Body of pancreas (tissue), 4 donors: Measurements from ENCODE around the gene RPL4. TPM values are rescaled to one million over a fixed set of nuclear protein-coding genes. Genes with fewer than 3 reads are reported as not detected.

Source experiments
- ATAC-seq: fragments of 150-250 bp; one replicate; pipeline ENCODE4 v1.9.1; 2016
- DNase-seq, 4 donors: peaks; one replicate each; pipeline ENCODE4 v3.0.0-alpha.2; 2019
- H3K27ac ChIP-seq, 4 donors: fragments of 200-600 bp; sonication (generic); 1 replicate in 3 of 4; 2 replicates in 1 of 4; pipeline versions ENCODE4 v1.5.1 to v1.6.1; 2016 to 2019; ENCODE audit warnings: mild to moderate bottlenecking in 1 of 4, mixed read lengths in 1 of 4, moderate library complexity in 1 of 4
- H3K27me3 ChIP-seq, 2 donors: fragments of 200-600 bp; sonication (generic); one replicate each; pipeline ENCODE4 v1.6.0; 2016; ENCODE audit warnings: mild to moderate bottlenecking in 1 of 2
- H3K36me3 ChIP-seq, 2 donors: fragments of 200-600 bp; sonication (generic); replicated peaks in 1 of 2; 2 replicates each; pipeline ENCODE4 v1.5.1; 2016; ENCODE audit warnings: low read depth in 2 of 2; ENCODE audit not compliant: insufficient read depth in 1 of 2
- H3K4me1 ChIP-seq: fragments of 200-600 bp; sonication (generic); one replicate; pipeline ENCODE4 v1.6.0; 2016
- H3K4me3 ChIP-seq, 2 donors: fragments of 200-600 bp; sonication (generic); 1 replicate in 1 of 2; 2 replicates in 1 of 2; pipeline ENCODE4 v1.5.1; 2016 to 2019
- H3K9me3 ChIP-seq, 3 donors: fragments of 200-600 bp; sonication (generic); 1 replicate in 2 of 3; 2 replicates in 1 of 3; pipeline ENCODE4 v1.5.1; 2016
- POLR2A ChIP-seq, 3 donors: fragments of 450-650 bp; IDR thresholded peaks; one replicate each; pipeline ENCODE4 v1.6.1; 2016; ENCODE audit warnings: antibody characterized with exemption in 3 of 3, mild to moderate bottlenecking in 2 of 3
- WGBS, 2 donors: methylation state at CpG; one replicate each; pipeline ENCODE4 v1.1.5; 2017; 5-methylcytosine and 5-hydroxymethylcytosine counted together
- intact Hi-C: fragments of 100-400 bp; cut with DNase I; formaldehyde crosslinking; loops from one replicate; pipeline ENCODE4 v1.15.1; 2023
- total RNA-seq, 2 donors: library from RNA; depleted of rRNA; stranded (reverse); fragments of >200 nt; gene quantifications; one replicate each; pipeline ENCODE4 v1.1.0, GENCODE V29; 2016
- TF ChIP-seq, protein P1 (sequence below), 7 experiments: fragments of 450-650 bp in 4 of 7; fragments of 200-600 bp in 3 of 7; sonication (generic) in 3 of 7; IDR thresholded peaks; one replicate each; pipeline ENCODE4 v1.5.1; 2016 to 2019; ENCODE audit warnings: antibody characterized with exemption in 7 of 7

The RPL4 gene
- total RNA-seq, 2 donors from 2014 or later = 789 to 1,823 TPM

DNA sequence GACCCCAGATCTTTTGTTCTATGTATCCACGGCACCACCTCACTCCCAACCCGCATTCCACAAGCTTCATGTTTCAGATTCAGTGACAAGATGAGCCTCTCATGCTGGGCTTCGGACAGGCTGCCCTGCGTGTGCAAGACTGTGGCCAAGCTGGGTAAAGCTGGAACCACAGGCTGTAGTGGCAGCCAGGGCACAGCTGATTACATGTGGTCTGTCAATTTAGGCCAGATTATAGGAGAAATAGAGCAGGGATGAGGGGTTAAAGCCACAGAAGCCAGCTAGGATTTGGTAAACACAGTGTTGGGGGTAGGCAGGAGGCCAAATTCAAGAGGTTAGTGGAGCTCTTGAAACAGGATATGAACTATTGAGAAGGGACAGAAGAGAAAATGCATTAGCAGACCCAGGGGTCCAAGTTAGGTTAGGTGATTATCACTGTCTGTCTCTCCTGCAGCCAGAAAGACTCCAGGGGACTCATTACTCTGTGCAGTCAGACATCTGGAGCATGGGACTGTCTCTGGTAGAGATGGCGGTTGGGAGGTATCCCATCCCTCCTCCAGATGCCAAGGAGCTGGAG, 20.0 kb downstream of the RPL4 start:
- H3K4me1 ChIP-seq = peaks cover 26% of the 10 kb centered on the region
- no peaks in the 10 kb centered on the region for H3K36me3 ChIP-seq
- WGBS, 2 donors = 65 to 86% methylated on average over 2 to 5 of the region's 5 CpGs
- ATAC-seq (no peak), DNase-seq (no peak)
- TF ChIP-seq, protein P1, sequence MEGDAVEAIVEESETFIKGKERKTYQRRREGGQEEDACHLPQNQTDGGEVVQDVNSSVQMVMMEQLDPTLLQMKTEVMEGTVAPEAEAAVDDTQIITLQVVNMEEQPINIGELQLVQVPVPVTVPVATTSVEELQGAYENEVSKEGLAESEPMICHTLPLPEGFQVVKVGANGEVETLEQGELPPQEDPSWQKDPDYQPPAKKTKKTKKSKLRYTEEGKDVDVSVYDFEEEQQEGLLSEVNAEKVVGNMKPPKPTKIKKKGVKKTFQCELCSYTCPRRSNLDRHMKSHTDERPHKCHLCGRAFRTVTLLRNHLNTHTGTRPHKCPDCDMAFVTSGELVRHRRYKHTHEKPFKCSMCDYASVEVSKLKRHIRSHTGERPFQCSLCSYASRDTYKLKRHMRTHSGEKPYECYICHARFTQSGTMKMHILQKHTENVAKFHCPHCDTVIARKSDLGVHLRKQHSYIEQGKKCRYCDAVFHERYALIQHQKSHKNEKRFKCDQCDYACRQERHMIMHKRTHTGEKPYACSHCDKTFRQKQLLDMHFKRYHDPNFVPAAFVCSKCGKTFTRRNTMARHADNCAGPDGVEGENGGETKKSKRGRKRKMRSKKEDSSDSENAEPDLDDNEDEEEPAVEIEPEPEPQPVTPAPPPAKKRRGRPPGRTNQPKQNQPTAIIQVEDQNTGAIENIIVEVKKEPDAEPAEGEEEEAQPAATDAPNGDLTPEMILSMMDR (IDR thresholded peaks at IDR 0.05) = no peak
- H3K9me3 ChIP-seq = no peaks in the 10 kb centered on the region
- no peaks in the 10 kb centered on the region for H3K27me3 ChIP-seq
- H3K27ac ChIP-seq = peak overlapping the region in 3 of 4 donors; percentile 15 to 80 (median 79)
- no peak overlapping the region for H3K4me3 ChIP-seq
- intact Hi-C loops = no loop called here

DNA sequence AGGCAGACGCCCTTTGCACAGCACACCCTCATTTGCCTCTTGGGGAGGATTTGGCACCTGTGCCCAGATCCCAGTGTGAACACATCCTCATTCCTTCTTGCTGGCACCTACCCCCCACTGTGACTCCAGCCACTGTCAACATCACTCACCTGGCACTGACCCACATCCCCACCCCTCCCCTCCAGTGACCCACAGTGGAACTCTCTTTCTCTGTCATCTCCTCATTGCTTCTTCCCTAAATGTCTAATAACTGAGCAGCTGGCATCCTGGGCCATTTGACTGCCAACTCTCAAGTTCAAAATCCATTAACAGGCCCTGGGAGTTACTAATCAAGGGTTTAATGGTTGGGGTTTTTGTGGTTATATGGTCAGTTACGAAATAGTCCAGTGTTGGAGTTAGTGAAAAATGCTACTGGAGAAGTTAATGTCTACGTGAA, 21.5 kb downstream of the RPL4 start:
- Histone ChIP-seq H3K9me3 (no peaks in the 10 kb centered on the region), H3K27ac (peak overlapping the region; percentile 51 to 80 (median 70)), H3K27me3 (no peaks in the 10 kb centered on the region), H3K4me1 (peaks cover 16% of the 10 kb centered on the region), H3K4me3 (no peak overlapping the region), H3K36me3 (no peaks in the 10 kb centered on the region)
- ATAC-seq (peak; percentile 93), DNase-seq (peak; percentile 70 to 87 (median 82))
- intact Hi-C loops = no loop called here
- TF ChIP-seq POLR2A (IDR thresholded peaks at IDR 0.05) = no peak
- TF ChIP-seq, protein P1 (IDR thresholded peaks at IDR 0.05) = no peak
- 45 to 58% methylated on average over 3 of the region's 3 CpGs for WGBS, 2 donors

DNA sequence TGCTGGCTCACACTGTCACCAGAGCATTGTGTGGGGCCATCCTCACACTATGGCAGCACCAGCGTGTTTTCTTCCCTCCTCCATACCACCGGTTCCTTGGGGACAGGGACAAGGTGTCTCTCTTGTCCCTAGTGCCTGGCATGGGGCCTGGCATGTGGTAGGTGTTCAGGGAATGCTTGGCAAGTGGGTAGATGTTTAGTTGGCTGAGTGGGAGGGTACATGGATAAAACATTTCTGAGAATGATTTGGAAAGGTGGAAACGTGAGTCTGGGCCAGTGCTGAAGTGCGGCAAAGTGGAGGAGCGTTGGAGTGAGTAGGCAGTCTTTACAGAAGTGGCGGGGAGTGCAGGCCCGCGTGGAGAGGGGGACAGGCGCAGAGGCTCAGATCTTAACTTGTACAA, 22.1 kb downstream of the RPL4 start:
- H3K9me3 ChIP-seq = no peaks in the 10 kb centered on the region
- whole genome bisulfite sequencing, 2 donors = 73 to 83% methylated on average over 9 of the region's 9 CpGs
- peak overlapping the region; percentile 51 to 80 (median 70) for H3K27ac ChIP-seq

DNA sequence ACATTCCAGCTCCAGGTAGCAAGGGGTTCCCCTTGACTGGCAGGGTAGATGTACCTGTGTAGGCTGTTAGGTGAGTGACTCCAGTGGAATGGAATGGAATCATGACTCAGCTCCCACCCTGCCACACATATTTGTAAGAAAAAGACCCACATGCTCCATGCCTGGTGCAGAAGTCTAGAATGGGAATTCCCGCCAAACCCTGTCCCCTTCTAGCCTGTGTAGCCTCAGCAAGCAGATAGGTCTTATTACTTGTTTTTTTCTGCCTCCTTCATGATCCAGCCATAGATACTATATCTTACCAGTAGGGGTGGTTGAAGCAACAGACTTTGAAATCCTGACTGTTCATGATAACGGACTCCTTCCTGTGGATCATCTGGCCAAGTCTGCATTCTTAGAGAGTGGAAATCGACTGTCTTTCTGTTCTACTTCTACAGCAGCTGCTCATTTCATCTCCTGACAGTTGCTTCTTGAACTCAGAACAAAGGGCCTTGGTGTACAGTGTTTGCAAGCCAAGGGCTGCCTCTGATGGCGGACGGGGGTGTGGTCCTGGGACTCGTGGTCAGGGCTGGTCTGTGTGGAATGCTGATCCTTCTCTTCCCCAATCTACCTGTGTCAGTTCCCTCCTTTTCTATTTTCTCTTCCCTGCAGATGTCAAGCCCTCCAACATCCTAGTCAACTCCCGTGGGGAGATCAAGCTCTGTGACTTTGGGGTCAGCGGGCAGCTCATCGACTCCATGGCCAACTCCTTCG, 23.4 kb downstream of the RPL4 start:
- intact Hi-C loops = no loop called here
- peak overlapping the region in 2 of 4 donors; percentile 79 to 80 for H3K27ac ChIP-seq

More for the DNA sequence above, 22.1 kb downstream of the RPL4 start:
- Histone ChIP-seq H3K4me3 (no peak overlapping the region), H3K4me1 (peaks cover 16% of the 10 kb centered on the region), H3K27me3 (no peaks in the 10 kb centered on the region), H3K36me3 (no peaks in the 10 kb centered on the region)
- intact Hi-C loops = no loop called here
- no peak for DNase-seq
- TF ChIP-seq, protein P1 (IDR thresholded peaks at IDR 0.05) = no peak
- no peak for TF ChIP-seq POLR2A (IDR thresholded peaks at IDR 0.05)
- peak; percentile 5 for ATAC-seq

More for the DNA sequence above, 23.4 kb downstream of the RPL4 start:
- Histone ChIP-seq H3K4me1 (peaks cover 16% of the 10 kb centered on the region), H3K9me3 (no peaks in the 10 kb centered on the region), H3K4me3 (no peak overlapping the region), H3K36me3 (no peaks in the 10 kb centered on the region), H3K27me3 (no peaks in the 10 kb centered on the region)
- WGBS, 2 donors = 87 to 90% methylated on average over 10 of the region's 10 CpGs
- TF ChIP-seq POLR2A (IDR thresholded peaks at IDR 0.05) = no peak
- TF ChIP-seq, protein P1 (IDR thresholded peaks at IDR 0.05) = no peak
- ATAC-seq (no peak), DNase-seq (peak in 1 of 4 donors; percentile 11)
